GM18858 (cell line): Measurements from ENCODE around the gene GPR45.
"Not testable (repeated sequence)": the region's sequence is repeated elsewhere in the genome, so short reads cannot be mapped to it uniquely, and the experiment has no call there.

Source experiments
- ATAC-seq: cut with Tn5 transposase; IDR thresholded peaks from one replicate; pipeline ENCODE4 v1.9.1; 2021; ENCODE audit not compliant: unreplicated experiment

Gene GPR45, protein sequence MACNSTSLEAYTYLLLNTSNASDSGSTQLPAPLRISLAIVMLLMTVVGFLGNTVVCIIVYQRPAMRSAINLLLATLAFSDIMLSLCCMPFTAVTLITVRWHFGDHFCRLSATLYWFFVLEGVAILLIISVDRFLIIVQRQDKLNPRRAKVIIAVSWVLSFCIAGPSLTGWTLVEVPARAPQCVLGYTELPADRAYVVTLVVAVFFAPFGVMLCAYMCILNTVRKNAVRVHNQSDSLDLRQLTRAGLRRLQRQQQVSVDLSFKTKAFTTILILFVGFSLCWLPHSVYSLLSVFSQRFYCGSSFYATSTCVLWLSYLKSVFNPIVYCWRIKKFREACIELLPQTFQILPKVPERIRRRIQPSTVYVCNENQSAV

GRCh38 chr2:105241443-105241842 lies at the start of gene GPR45:
TSS of gene GPR45 (plus strand) at chr2:105241743. CDS start at chr2:105241859, 116 bp downstream.
- no peak for ATAC-seq

GRCh38 chr2:105194022-105194675 lies 47.4 kb upstream of the GPR45 start:
- no peak for ATAC-seq

DNA sequence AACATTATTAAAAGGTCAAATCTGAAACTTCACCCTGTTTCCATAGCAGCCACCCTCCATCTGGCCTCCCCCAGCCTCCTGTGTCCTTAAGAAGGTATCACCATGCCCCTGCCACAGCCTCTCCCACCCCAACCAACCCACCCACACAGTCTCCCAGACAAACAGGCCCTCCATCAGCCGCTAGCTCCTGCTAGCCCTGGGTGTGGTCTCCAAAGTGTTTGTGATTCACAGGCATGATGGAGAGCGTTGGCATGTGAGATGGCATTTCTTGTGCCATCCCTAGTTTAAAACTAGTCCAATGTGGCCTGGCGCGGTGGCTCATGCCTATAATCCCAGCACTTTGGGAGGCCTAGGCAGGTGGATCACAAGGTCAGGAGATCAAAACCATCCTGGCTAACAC lies 44.9 kb upstream of the GPR45 start:
- no peak for ATAC-seq

DNA sequence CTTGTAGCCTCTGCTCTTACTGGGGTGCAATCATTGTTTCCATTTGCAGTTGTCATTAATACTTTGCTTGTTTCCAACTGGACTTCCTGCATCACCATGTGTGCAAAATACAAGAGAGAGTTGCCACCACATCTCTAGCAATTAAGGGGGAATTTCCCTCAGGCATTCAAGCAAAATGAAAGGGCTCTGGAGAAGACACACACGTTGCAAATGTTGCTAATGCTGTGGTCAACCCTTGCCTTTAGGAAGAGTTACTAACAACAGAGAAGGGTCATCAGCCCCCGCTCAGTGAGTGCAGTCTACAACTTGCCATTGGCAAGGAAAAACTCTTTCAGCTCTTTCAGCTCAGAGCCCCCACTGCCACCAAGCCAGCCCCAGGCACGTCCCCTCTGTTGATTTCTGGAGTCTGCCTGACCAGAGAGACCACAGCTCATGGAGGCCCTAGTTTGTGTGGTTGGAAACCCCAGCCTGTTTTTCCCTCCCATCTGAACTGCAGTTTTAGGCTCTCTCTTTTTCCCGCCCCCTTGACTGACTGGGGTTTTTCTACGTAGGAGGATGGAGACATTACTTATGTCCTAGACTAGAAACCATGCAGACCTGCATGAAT lies 25.9 kb upstream of the GPR45 start:
- ATAC-seq: no peak

DNA sequence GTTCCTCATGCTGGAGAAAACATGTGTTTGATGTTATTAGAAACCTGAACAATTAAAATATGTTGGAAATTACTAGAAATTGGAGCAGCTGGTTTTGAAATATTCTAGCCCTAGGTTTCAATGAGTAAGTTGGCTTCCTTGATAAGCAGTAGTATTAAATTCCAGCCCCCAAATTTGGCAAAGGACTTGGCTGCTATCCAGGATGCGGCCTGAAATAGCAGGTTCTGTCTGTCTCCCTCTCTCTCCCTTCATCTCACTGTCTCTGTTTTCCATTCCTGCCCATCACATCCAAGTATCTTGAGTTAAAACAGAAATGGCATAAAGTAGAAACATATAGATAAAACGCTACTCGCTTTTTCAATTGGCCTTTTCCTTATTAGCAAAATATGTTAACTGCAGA lies 20.9 kb upstream of the GPR45 start:
- ATAC-seq: no peak

GRCh38 chr2:105224444-105224843 lies 17.1 kb upstream of the GPR45 start:
- ATAC-seq: no peak

- ATAC-seq: no peak
Observed at GRCh38 chr2:105231232-105231619, 10.3 kb upstream of the GPR45 start.

DNA sequence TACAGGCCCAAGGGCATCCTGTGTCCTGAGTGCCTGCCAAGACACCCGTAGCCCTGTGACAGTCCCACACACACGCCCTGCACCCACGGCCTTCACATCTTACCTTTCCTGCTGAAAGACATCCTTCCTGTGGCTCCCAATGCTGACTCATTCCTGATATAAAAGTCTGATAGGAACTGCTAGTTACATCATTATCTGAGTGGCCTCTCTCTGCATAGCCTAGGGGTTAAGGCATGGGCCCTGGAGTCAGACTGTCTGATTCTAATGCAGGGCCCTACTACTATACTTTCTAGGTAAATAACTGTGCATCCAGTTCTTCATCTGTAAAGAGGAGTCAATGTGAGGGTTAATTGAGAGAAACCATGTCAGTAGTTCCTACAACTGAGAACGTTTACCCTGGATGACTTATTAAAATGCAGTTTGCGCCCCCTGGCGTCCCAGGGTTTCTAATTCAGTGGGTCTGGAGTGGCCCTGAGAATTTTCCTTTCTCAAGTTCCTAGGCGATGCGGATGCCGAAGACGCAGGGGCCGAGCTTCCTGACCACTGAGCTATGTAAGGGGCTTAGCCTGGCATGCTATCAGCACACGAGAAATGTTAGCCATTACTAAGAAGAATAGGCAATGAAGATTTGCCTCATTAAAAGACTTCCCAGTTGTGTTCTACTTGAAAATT lies 6.0 kb upstream of the GPR45 start:
- peak; percentile 49 for ATAC-seq

DNA sequence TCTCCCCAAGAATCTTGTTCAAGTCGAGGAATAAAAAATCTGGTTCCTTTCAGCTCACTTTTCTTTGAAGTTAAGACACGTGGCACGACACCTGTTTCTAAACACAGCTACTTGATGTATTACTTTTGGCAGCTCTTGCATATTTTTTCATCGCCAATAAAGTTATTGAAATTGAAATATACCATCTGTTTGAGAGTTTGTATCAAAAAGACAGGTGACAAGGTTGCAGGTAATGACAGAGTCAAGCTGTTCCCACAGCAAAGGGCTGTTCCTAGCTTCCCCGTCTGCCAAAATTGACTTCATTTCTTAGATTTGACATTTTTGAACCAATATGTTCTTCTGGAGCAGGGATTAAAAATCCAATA lies 5.5 kb upstream of the GPR45 start:
- ATAC-seq: no peak

DNA sequence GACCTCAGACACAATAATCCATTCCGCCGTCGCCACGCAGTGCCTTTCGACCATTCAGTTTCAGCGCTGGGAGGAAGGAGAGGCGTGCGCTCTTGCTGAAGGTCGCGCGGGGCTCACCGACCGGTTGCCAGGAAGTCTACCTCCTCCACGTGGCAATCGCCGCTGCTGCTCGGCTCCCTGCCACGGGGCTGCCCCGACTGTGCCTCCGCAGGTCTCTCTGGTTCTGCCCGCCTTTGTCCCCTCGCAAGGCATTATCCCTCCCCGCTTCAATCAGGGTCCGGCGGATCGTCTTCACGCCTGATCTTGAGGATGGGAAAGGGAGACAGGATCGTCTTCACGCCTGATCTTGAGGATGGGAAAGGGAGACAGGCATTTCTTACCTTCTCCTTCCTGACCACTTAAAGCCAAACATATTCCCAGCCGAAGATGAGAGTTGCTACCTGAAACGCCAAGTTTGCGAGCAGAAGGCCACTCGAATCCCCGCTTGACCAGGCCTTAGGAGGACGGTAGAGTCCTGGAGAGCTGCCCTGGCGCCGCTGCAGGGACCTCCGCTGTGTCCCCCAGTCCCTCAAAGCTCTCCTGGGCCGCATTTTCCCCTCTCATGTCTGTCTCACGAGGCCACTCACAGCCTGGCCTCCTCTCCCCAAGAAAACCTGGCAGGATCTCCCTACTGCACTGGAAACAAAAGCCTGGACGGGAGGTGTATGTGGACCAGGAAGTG lies 4.3 kb upstream of the GPR45 start:
- no peak for ATAC-seq

DNA sequence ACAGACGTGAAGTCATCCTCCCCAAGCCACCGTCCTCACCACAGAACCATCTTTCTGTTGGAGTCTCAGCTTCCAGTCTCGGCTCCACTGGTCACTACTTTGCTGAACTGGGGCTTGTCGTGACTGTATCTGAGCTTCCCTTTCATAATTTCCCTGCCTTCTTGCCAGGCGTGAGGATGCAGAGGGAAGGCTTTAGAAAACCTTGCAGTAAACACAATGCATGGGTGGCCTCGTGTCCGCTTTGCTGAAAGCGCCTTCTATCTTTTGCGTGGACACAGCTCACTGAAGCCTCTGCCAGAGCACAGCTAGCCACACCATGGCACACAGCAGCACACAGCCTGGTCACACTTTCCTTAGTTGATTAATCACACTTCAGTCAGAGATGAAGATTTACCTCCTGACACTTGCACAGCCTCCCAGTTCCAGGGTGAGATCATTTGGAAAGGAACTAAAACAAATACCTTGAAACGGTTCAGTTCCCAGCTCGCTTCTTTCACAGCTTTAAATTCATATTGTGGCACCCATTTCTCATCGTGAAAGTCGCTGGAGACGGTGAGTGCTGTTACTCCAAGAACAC lies 2.8 kb upstream of the GPR45 start:
- no peak for ATAC-seq

DNA sequence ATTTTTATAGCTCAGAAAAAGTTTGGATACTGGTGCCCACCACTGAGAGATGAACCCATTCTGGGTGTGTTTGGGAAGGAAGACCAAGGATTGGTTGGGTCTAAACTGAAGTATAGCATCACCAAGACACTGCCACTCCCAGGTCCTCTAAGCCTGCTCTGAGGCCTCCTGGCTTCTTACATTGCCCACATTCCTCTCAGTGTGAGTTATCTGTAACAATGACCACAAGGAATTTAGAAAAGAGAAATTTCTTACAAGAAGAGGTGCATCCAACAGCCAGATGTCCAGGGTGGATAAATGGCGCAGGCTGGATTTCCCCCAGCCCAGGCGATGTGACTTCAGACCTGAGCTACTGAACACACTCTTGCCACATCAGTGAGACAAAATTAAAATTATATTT lies 1.6 kb upstream of the GPR45 start:
- ATAC-seq: no peak

GRCh38 chr2:105242286-105242993 lies 897 bp downstream of the GPR45 start:
- ATAC-seq: no peak

- no peak for ATAC-seq
Observed at GRCh38 chr2:105243961-105244360, 2.4 kb downstream of the GPR45 start.

GRCh38 chr2:105244451-105244850 lies 2.9 kb downstream of the GPR45 start:
- ATAC-seq: no peak

DNA sequence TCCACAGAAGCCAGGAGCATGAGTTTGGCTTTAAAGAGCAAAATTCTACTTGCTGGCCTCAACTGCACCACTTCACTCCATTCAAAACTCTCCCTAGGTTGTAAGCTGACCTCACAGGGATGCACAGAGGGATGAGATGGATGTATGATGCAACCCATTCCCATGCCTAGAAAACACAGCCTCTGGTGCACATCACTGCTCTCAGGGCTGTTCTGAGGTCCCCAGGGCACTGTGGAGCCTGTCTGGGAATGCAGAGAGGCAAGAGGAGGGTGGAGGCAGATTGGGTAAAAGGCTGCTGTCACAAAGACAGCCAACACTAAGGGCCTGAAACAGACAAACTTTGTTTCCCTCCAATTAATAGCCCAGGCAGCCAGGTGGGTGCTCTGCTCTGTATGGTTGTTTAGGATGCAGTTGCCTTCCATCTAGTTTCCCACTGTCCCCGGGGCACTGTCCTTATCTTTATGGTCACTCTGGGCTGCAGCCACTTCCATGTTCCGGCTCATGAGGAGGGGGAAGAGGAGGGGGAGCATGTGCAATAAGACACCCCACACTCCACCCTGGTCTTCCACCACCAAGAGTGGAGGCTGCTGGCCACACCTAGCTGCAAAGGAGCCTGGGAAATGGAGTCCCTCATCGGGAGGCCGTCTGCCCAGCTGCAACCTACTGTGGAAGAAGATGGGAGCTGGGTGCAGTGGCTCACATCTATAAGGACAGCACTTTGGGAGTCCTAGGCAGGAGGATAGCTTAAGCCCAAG lies 7.0 kb downstream of the GPR45 start:
- ATAC-seq: no peak

DNA sequence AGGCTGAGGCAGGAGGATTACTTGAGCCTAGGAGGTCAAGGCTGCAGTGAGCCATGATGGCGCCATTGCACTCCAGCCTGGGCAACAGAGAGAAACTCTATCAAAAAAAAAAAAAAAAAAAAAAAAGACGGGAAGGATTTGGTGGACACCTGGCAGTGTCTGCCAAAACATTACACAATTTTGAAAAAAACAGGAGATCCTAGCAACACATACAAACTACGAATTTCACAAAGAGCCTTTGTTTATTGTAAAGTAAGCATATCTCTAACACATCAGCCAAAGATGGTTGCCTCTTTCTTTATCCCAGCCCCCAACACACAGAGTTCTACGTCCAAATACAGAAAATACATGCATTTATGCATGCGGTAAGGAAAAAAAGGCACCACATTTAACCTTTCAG lies 7.6 kb downstream of the GPR45 start:
- ATAC-seq: no peak

DNA sequence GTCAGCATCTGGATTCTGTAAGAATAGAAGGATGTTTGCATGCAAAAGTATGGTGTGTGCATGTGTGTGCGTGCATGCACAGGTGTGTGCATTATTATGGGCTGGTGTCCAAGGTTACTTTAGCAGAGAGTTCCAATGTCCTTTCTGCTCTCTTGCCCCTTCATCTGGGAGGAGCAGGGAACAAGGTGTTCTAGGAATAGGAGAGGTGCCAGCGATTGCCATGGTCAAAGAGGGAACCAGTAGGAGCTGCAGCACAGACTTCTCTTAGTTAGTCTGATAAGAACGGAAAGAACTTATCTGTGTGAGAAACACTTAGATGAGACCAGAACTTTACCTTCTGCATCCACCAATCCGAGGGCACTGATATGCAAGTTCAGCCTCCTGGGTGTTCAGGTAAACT lies 8.3 kb downstream of the GPR45 start:
- ATAC-seq: no peak

GRCh38 chr2:105251016-105251648 lies 9.6 kb downstream of the GPR45 start:
- ATAC-seq: not testable (repeated sequence)
